ENCODE measurements around the gene NEK7.

The NEK7 gene

GRCh38 chr1:198361237-198361767 lies 204.5 kb downstream of the NEK7 start:
- no peak for DNase-seq

- no peak for DNase-seq
Observed at GRCh38 chr1:198363625-198364151, 206.9 kb downstream of the NEK7 start.

- no peak for DNase-seq
Observed at GRCh38 chr1:198364471-198364870, 207.7 kb downstream of the NEK7 start.

- no peak for DNase-seq
Observed at GRCh38 chr1:198367296-198367695, 210.5 kb downstream of the NEK7 start.

- no peak for DNase-seq
Observed at GRCh38 chr1:198370996-198371395, 214.2 kb downstream of the NEK7 start.
